ENCODE measurements around the gene GPX2.

GPX2 gene

DNA sequence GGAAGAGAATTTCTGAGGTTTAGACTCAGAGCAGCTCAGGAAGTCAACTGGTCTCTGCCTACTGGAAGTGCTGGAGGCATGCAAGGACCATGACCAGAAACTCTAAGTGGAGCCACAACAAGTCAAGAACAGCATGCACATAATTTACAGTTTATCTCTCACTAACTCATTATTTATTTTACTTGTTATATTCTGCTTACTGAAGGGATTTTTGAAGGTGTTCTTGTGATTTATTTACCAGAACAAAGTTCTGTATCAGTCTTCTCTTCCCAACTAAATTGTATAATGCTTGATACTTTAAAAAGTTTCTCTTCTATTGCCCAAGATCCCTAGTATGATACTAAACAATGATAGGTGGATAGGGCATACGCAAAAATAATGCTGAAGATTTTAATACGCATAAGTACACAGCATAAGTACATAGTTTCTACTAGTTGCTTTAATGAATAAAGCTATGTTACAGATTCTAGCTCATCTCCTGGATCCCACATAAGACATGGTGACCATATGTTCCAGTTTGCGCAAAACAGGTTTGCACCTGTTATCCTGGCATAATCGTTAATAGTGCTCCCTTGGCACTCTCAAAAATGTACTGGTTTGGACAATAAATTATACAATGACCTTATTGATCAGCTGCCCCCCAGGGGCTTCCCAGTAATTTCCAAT lies 51.2 kb downstream of the GPX2 start:
- TF ChIP-seq, protein P1, sequence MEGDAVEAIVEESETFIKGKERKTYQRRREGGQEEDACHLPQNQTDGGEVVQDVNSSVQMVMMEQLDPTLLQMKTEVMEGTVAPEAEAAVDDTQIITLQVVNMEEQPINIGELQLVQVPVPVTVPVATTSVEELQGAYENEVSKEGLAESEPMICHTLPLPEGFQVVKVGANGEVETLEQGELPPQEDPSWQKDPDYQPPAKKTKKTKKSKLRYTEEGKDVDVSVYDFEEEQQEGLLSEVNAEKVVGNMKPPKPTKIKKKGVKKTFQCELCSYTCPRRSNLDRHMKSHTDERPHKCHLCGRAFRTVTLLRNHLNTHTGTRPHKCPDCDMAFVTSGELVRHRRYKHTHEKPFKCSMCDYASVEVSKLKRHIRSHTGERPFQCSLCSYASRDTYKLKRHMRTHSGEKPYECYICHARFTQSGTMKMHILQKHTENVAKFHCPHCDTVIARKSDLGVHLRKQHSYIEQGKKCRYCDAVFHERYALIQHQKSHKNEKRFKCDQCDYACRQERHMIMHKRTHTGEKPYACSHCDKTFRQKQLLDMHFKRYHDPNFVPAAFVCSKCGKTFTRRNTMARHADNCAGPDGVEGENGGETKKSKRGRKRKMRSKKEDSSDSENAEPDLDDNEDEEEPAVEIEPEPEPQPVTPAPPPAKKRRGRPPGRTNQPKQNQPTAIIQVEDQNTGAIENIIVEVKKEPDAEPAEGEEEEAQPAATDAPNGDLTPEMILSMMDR (IDR thresholded peaks at IDR 0.05) = no peak

DNA sequence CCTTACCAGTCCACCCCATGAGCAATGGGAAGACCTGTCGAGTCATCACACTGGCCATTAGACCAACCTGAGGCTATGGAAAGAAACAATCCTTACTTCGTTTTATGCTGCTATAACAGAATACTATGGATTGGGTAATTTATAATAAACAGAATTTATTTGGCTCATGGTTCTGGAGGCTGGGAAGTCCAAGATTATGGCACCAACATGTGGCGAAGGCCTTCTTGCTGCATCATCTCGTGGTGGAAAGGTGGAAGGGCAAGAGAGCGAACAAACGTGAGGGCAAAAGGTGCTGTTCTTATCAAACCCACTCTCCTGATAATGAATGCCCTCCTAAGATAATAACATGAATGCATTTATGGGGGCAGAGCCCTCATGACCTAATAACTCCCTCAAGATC lies 53.2 kb downstream of the GPX2 start:
- TF ChIP-seq, protein P1 (IDR thresholded peaks at IDR 0.05) = no peak
